SKM-1 (cell line): ENCODE results near the gene DRAXIN.
A peak's percentile ranks its signal among the peaks of the same experiment; 100 is the strongest.

Source experiments
- DNase-seq: peaks from one replicate; lab custom pipeline; 2025; ENCODE audit not compliant: unreplicated experiment; lab: John Stamatoyannopoulos, UW

The DRAXIN gene

GRCh38 chr1:11691302-11691914 is at the start of gene DRAXIN:
DRAXIN (plus strand) TSS chr1:11691710; CDS start chr1:11706259, 14,549 bp downstream.
- no peak for DNase-seq

GRCh38 chr1:11641776-11642305 is 49.7 kb upstream of the DRAXIN start:
- no peak for DNase-seq

GRCh38 chr1:11642418-11643017 is 49.0 kb upstream of the DRAXIN start:
- peak; percentile 6 for DNase-seq

- no peak for DNase-seq
Measured at GRCh38 chr1:11643782-11644181, 47.7 kb upstream of the DRAXIN start.

GRCh38 chr1:11645270-11645669 is 46.2 kb upstream of the DRAXIN start:
- DNase-seq: no peak

- peak; percentile 80 for DNase-seq
Measured at GRCh38 chr1:11645670-11646265, 45.7 kb upstream of the DRAXIN start.

- no peak for DNase-seq
Measured at GRCh38 chr1:11646317-11646716, 45.2 kb upstream of the DRAXIN start.

- no peak for DNase-seq
Measured at GRCh38 chr1:11647333-11647732, 44.2 kb upstream of the DRAXIN start.

- no peak for DNase-seq
Measured at GRCh38 chr1:11648039-11648438, 43.5 kb upstream of the DRAXIN start.

GRCh38 chr1:11648732-11649158 is 42.8 kb upstream of the DRAXIN start:
- DNase-seq: no peak

GRCh38 chr1:11649237-11649623 is 42.3 kb upstream of the DRAXIN start:
- DNase-seq: no peak

GRCh38 chr1:11649624-11650330 is 41.7 kb upstream of the DRAXIN start:
- DNase-seq: no peak

GRCh38 chr1:11650331-11650991 is 41.0 kb upstream of the DRAXIN start:
- peak; percentile 19 for DNase-seq

- DNase-seq: no peak
Measured at GRCh38 chr1:11651017-11651416, 40.5 kb upstream of the DRAXIN start.

GRCh38 chr1:11652203-11652780 is 39.2 kb upstream of the DRAXIN start:
- DNase-seq: no peak

- DNase-seq: no peak
Measured at GRCh38 chr1:11653101-11653860, 38.2 kb upstream of the DRAXIN start.

- no peak for DNase-seq
Measured at GRCh38 chr1:11653861-11654136, 37.7 kb upstream of the DRAXIN start.

- DNase-seq: no peak
Measured at GRCh38 chr1:11654137-11654938, 37.2 kb upstream of the DRAXIN start, which contains the start of the genes FBXO2 and FBXO44. FBXO2 (minus strand) TSS chr1:11654429; CDS start chr1:11654340, 89 bp downstream. FBXO44 (plus strand) TSS chr1:11654877; CDS start chr1:11655836, 959 bp downstream.
